HG03039 (cell line): Measurements from ENCODE around the gene PTPRG.

Experiments
- ATAC-seq: cut with Tn5 transposase; IDR thresholded peaks from one replicate; pipeline ENCODE4 v1.9.1; 2021; ENCODE audit warnings: mild to moderate bottlenecking, moderate library complexity; ENCODE audit not compliant: unreplicated experiment

Gene PTPRG

GRCh38 chr3:61788623-61789507 is 227.5 kb downstream of the PTPRG start:
- ATAC-seq = no peak

- ATAC-seq = no peak
Observed at GRCh38 chr3:61789861-61790260, 228.5 kb downstream of the PTPRG start.

GRCh38 chr3:61790411-61790810 is 229.0 kb downstream of the PTPRG start:
- no peak for ATAC-seq

GRCh38 chr3:61793056-61793455 is 231.7 kb downstream of the PTPRG start:
- ATAC-seq = no peak

DNA sequence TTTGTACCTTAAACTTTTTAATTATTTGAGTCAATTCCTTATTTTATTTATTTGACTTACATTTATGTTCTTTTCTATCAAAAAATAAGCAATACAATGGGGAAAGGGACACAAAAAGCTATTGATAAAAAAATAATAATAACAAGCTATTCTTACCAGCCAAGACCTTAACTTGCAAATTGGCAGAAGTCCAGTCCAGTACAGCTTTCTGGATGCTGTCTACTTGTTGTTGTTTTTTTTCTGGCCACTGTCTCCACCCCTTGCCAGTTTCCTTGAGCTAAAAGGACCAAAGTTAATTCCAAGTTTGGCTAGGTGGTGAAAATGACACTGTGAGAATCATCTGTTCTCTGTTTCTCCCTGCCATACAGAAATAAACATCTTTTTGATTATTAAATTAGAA is 232.2 kb downstream of the PTPRG start:
- ATAC-seq = no peak

- no peak for ATAC-seq
Observed at GRCh38 chr3:61794341-61794740, 233.0 kb downstream of the PTPRG start.

- ATAC-seq = no peak
Observed at GRCh38 chr3:61794961-61795360, 233.6 kb downstream of the PTPRG start.

DNA sequence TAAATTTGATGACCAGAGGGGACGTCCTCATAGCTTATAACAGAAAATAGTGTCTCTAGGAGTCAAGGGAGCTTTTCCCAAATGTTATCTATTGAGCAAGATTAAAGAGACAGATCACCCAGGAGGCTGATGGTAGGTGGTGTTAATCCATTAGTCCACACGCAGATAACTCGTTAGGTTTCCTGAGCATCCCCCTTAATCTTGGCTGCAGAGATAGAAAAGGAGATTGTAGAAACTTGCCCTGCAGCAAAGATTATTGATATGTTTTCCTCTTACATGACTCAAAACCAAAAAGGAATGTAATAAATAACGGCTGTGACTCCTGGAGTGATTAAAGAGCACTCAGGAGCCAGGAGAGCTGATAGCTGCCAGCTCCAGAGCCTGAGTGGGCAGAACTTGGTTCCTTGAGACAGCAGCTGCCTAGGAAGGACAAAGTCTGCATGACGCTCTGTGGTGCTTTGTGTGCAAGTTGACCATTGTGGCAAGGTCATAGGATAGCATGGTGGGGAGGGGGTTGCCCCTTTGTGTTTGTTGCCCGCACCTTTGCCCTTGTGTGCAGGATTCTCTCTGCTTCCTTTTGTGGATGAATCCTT is 234.8 kb downstream of the PTPRG start:
- ATAC-seq = no peak

- no peak for ATAC-seq
Observed at GRCh38 chr3:61796911-61797310, 235.5 kb downstream of the PTPRG start.

DNA sequence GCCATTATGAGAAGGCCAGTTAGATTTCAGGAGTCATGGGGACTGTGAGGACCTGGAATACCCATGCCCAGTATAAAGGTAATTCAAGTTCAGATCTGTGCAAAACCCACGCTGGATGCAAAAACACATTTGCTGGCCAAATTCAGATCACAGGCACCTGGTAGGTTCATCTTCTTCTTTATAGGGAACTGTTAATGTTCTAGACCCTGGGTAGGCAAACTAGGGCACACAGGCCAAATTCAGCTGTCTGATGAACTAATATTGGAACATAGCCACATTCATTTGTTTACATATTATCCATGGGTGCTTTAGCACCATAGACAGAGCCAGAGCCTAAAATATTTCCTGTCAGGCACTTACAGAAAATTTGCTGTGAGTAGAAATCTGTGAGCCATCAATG is 241.4 kb downstream of the PTPRG start:
- no peak for ATAC-seq

GRCh38 chr3:61803983-61804382 is 242.6 kb downstream of the PTPRG start:
- ATAC-seq = no peak

DNA sequence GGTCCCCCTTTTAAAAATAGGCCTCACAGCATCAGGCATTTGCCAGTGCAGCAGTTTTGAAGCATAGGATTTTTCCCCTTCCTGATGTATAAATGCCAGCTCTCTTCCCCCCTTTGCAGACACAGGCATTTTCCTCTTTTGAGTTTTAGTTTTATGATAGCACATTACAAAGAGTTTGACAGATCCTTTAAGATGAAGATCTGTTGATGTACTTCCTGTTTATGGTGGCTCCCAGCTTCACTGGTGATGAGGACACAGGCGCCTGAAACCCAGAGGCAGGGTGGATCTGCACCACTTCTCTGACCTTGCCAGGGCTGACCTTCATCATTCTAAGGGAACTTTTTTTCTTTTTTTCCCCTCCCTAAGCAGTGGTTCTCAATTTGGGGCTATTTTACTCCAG is 243.4 kb downstream of the PTPRG start:
- ATAC-seq = no peak

DNA sequence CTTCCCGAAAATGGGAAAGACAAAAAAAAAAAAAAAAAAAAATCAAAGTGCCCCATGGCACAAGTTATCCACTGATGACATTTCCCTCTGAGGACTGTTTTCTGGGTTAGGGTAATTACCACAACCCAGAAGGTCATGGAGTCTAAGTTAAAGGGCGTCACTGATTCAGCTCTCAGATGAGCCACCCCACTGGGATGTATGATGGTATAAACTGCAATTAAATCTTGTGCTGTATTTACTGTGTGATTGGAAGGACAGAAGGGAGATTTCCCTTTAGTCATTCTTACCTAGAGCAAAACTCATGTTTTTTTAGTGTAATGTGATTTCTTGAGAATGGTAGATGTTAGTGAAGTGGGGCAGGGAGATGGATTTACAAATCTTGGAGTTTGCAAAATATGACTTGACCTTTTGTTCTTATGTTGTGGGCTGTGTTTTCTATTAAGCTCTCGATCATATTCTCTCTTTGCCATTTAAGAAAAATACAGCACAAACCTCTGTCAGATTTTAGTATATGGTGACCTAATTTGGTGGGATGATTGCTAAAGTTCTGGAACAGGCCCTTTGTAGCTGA is 244.2 kb downstream of the PTPRG start:
- ATAC-seq = no peak

DNA sequence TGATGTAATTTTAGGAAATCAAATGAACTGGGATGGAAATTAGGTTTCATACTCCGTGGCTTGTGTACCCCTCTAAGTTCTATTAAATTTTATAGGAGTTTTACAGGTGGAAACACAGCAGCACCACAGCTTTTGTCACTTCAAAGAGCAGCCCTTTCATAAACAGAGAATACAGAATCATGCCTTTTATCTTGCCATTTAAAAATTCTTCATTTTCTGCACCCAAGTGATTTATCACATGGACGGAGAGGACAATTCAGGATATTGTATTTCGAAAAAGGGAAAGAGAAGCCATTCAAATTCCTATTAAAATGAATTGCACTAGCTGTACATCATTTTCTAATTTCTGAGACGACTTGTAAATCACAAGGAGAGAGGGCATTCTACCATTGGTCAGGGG is 245.4 kb downstream of the PTPRG start:
- ATAC-seq = no peak

DNA sequence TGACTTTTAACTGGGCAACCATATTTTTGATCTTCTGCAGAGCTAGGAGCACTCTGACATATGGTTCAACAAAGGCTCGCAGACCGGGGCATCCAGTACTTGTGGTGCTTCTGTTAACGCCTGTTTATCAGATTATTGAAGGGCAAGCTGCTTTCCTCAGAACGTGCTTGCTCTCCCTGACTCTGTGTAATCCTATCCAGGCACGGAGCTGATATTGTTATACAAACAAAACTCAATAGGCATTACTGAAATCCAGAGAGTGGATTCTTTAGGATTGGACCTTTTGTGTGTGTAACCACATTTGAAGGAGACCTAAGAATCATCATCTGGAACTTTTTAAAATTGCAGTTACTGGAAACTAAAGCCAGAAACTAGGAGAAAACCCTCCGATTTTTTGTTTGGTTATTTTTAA is 246.5 kb downstream of the PTPRG start:
- no peak for ATAC-seq

- no peak for ATAC-seq
Observed at GRCh38 chr3:61808526-61808925, 247.2 kb downstream of the PTPRG start.

GRCh38 chr3:61808999-61809398 is 247.6 kb downstream of the PTPRG start:
- no peak for ATAC-seq

GRCh38 chr3:61809879-61810278 is 248.5 kb downstream of the PTPRG start:
- no peak for ATAC-seq

GRCh38 chr3:61810953-61811497 is 249.7 kb downstream of the PTPRG start:
- ATAC-seq = no peak

- no peak for ATAC-seq
Observed at GRCh38 chr3:61811652-61812051, 250.3 kb downstream of the PTPRG start.

- ATAC-seq = no peak
Observed at GRCh38 chr3:61812085-61812484, 250.7 kb downstream of the PTPRG start.

GRCh38 chr3:61812517-61812916 is 251.1 kb downstream of the PTPRG start:
- ATAC-seq = no peak
